Caco-2 (cell line): Measurements from ENCODE around the gene PACSIN1. TPM values are rescaled to one million over a fixed set of nuclear protein-coding genes. Genes with fewer than 3 reads are reported as not detected.
"Not testable (repeated sequence)": the region's sequence is repeated elsewhere in the genome, so short reads cannot be mapped to it uniquely, and the experiment has no call there.

Source experiments
- BruUV-seq: library from RNA; stranded (reverse); fragments of 400-500 nt; replicated peaks from 2 replicates; lab custom pipeline; 2021; lab: Mats Ljungman, UMichigan
- CTCF ChIA-PET: fragments of 300-600 bp; sonication (Branson Sonifier 250); formaldehyde crosslinking; loops from one replicate; lab custom pipeline; 2022; ENCODE audit warnings: antibody characterized with exemption; lab: Charles Lee
- POLR2A ChIA-PET: fragments of 300-600 bp; sonication (Branson Sonifier 250); formaldehyde crosslinking; loops from one replicate; lab custom pipeline; 2022; ENCODE audit warnings: antibody characterized with exemption; lab: Charles Lee
- DNase-seq, 2 experiments: peaks; one replicate each; pipeline versions ENCODE4 v3.0.0 to v3.0.0-alpha.2; 2020 to 2022
- H3K27me3 ChIP-seq: replicated peaks from 2 replicates; pipeline ENCODE4 v1.6.0; 2011; ENCODE audit warnings: low read length; ENCODE audit not compliant: control insufficient read depth, insufficient read depth
- H3K36me3 ChIP-seq: 2 replicates; pipeline ENCODE4 v1.5.1; 2011; ENCODE audit warnings: low read length; ENCODE audit not compliant: control insufficient read depth, insufficient read depth
- H3K4me1 ChIP-seq: fragments of 250-450 bp; sonication (Bioruptor Pico); 2 replicates; pipeline ENCODE4 v1.5.1; 2020; ENCODE audit warnings: mild to moderate bottlenecking
- H3K4me3 ChIP-seq: 2 replicates; pipeline ENCODE4 v1.5.1; 2011; ENCODE audit warnings: low read depth, mild to moderate bottlenecking, control low read depth, low read length
- H3K9me3 ChIP-seq: fragments of 250-450 bp; sonication (Bioruptor Pico); 2 replicates; pipeline ENCODE4 v1.5.1; 2020; ENCODE audit warnings: mild to moderate bottlenecking, moderate library complexity
- H3K27ac Mint-ChIP-seq: one replicate; pipeline ENCODE4 v1.8.0; 2022; ENCODE audit warnings: mixed read lengths; ENCODE audit not compliant: unreplicated experiment
- H3K27me3 Mint-ChIP-seq: one replicate; pipeline ENCODE4 v1.8.0; 2022; ENCODE audit warnings: mixed read lengths; ENCODE audit not compliant: insufficient read depth, unreplicated experiment
- H3K36me3 Mint-ChIP-seq: one replicate; pipeline ENCODE4 v1.8.0; 2022; ENCODE audit warnings: mild to moderate bottlenecking, mixed read lengths; ENCODE audit not compliant: insufficient read depth, unreplicated experiment
- H3K4me1 Mint-ChIP-seq: one replicate; pipeline ENCODE4 v1.8.0; 2022; ENCODE audit warnings: low read depth, mixed read lengths; ENCODE audit not compliant: unreplicated experiment
- H3K4me3 Mint-ChIP-seq: one replicate; pipeline ENCODE4 v1.8.0; 2022; ENCODE audit warnings: mild to moderate bottlenecking, moderate library complexity, mixed read lengths; ENCODE audit not compliant: unreplicated experiment
- H3K9me3 Mint-ChIP-seq: one replicate; pipeline ENCODE4 v1.8.0; 2022; ENCODE audit warnings: mixed read lengths; ENCODE audit not compliant: unreplicated experiment
- CTCF ChIP-seq, 2 experiments: fragments of 200-600 bp in 1 of 2; IDR thresholded peaks; 1 replicate in 1 of 2; 2 replicates in 1 of 2; pipeline versions ENCODE4 v1.5.1 to v1.8.0; 2011 to 2022; ENCODE audit warnings: antibody characterized with exemption in 1 of 2, control low read depth in 1 of 2, inconsistent platforms in 1 of 2, low read depth in 1 of 2, low read length in 1 of 2, mild to moderate bottlenecking in 1 of 2, moderate library complexity in 1 of 2; ENCODE audit not compliant: insufficient read depth in 1 of 2, severe bottlenecking in 1 of 2, unreplicated experiment in 1 of 2
- intact Hi-C: fragments of 100-400 bp; cut with micrococcal nuclease; formaldehyde crosslinking; loops from one replicate; pipeline ENCODE4 v1.10.0; 2022; ENCODE audit not compliant: unreplicated experiment
- total RNA-seq: library from RNA; stranded (reverse); gene quantifications from 2 replicates; pipeline ENCODE4 v1.2.3, GENCODE V29; 2022

PACSIN1 gene
- total RNA-seq, 1 experiment from 2014 or later = 3.7 TPM

- H3K27ac Mint-ChIP-seq = no peak overlapping the region
- intact Hi-C loops = no loop called here
- no TSS peak for BruUV-seq
- H3K4me1 ChIP-seq = no peaks in the 10 kb centered on the region
- ChIA-PET POLR2A (no interaction called here), CTCF (no interaction called here)
- H3K36me3 ChIP-seq = no peaks in the 10 kb centered on the region
- H3K4me3 ChIP-seq = no peak overlapping the region
- H3K9me3 ChIP-seq = no peaks in the 10 kb centered on the region
- DNase-seq = no peak
- H3K27me3 ChIP-seq = no peaks in the 10 kb centered on the region
- H3K4me3 Mint-ChIP-seq = no peak overlapping the region
- H3K9me3 Mint-ChIP-seq = no peaks in the 10 kb centered on the region
- no peaks in the 10 kb centered on the region for H3K36me3 Mint-ChIP-seq
- no peak for TF ChIP-seq CTCF (IDR thresholded peaks at IDR 0.05; ENCODE audit: insufficient read depth in 1 of 2, low read depth in 1 of 2, low read length in 1 of 2, severe bottlenecking in 1 of 2, unreplicated experiment in 1 of 2)
- H3K27me3 Mint-ChIP-seq = no peaks in the 10 kb centered on the region
- no peaks in the 10 kb centered on the region for H3K4me1 Mint-ChIP-seq
These were observed 19.0 kb downstream of the PACSIN1 start for GRCh38 chr6:34484899-34485298.

GRCh38 chr6:34485321-34486060 lies 19.6 kb downstream of the PACSIN1 start:
- intact Hi-C loops = no loop called here
- no peak for TF ChIP-seq CTCF (IDR thresholded peaks at IDR 0.05; ENCODE audit: insufficient read depth in 1 of 2, low read depth in 1 of 2, low read length in 1 of 2, severe bottlenecking in 1 of 2, unreplicated experiment in 1 of 2)
- no peaks in the 10 kb centered on the region for H3K4me1 Mint-ChIP-seq
- H3K4me3 ChIP-seq = no peak overlapping the region
- no peaks in the 10 kb centered on the region for H3K27me3 Mint-ChIP-seq
- BruUV-seq = no TSS peak
- H3K4me3 Mint-ChIP-seq = no peak overlapping the region
- DNase-seq = no peak
- ChIA-PET POLR2A (no interaction called here), CTCF (no interaction called here)
- no peaks in the 10 kb centered on the region for H3K9me3 ChIP-seq
- H3K27me3 ChIP-seq = no peaks in the 10 kb centered on the region
- H3K36me3 ChIP-seq = no peaks in the 10 kb centered on the region
- H3K9me3 Mint-ChIP-seq = no peaks in the 10 kb centered on the region
- no peaks in the 10 kb centered on the region for H3K36me3 Mint-ChIP-seq
- H3K27ac Mint-ChIP-seq = no peak overlapping the region
- H3K4me1 ChIP-seq = no peaks in the 10 kb centered on the region

GRCh38 chr6:34486106-34486740 lies 20.3 kb downstream of the PACSIN1 start:
- Histone ChIP-seq H3K4me3 (no peak overlapping the region), H3K9me3 (no peaks in the 10 kb centered on the region), H3K4me1 (no peaks in the 10 kb centered on the region), H3K36me3 (no peaks in the 10 kb centered on the region), H3K27me3 (no peaks in the 10 kb centered on the region)
- ChIA-PET POLR2A (no interaction called here), CTCF (no interaction called here)
- BruUV-seq = no TSS peak
- Mint-ChIP-seq H3K9me3 (no peaks in the 10 kb centered on the region), H3K36me3 (no peaks in the 10 kb centered on the region), H3K4me1 (peaks cover 4% of the 10 kb centered on the region), H3K27ac (no peak overlapping the region), H3K4me3 (no peak overlapping the region), H3K27me3 (no peaks in the 10 kb centered on the region)
- intact Hi-C loops = no loop called here
- no peak for DNase-seq
- no peak for TF ChIP-seq CTCF (IDR thresholded peaks at IDR 0.05; ENCODE audit: insufficient read depth in 1 of 2, low read depth in 1 of 2, low read length in 1 of 2, severe bottlenecking in 1 of 2, unreplicated experiment in 1 of 2)

GRCh38 chr6:34486886-34487285 lies 21.0 kb downstream of the PACSIN1 start:
- H3K27me3 ChIP-seq, DNase-seq, BruUV-seq, H3K4me1 Mint-ChIP-seq, intact Hi-C loops, H3K36me3 Mint-ChIP-seq, POLR2A ChIA-PET, CTCF ChIA-PET, H3K4me3 ChIP-seq, H3K27me3 Mint-ChIP-seq, H3K9me3 Mint-ChIP-seq, H3K9me3 ChIP-seq, H3K4me1 ChIP-seq, H3K4me3 Mint-ChIP-seq, H3K27ac Mint-ChIP-seq, H3K36me3 ChIP-seq: not testable (repeated sequence)
